ENCODE data around the gene UNC45B. TPM values are rescaled to one million over a fixed set of nuclear protein-coding genes. Genes with fewer than 3 reads are reported as not detected.
A peak's percentile ranks its signal among the peaks of the same experiment; 100 is the strongest.

The UNC45B gene
- total RNA-seq, 3 donors from 2014 or later = 0.05 TPM; not detected in 2

DNA sequence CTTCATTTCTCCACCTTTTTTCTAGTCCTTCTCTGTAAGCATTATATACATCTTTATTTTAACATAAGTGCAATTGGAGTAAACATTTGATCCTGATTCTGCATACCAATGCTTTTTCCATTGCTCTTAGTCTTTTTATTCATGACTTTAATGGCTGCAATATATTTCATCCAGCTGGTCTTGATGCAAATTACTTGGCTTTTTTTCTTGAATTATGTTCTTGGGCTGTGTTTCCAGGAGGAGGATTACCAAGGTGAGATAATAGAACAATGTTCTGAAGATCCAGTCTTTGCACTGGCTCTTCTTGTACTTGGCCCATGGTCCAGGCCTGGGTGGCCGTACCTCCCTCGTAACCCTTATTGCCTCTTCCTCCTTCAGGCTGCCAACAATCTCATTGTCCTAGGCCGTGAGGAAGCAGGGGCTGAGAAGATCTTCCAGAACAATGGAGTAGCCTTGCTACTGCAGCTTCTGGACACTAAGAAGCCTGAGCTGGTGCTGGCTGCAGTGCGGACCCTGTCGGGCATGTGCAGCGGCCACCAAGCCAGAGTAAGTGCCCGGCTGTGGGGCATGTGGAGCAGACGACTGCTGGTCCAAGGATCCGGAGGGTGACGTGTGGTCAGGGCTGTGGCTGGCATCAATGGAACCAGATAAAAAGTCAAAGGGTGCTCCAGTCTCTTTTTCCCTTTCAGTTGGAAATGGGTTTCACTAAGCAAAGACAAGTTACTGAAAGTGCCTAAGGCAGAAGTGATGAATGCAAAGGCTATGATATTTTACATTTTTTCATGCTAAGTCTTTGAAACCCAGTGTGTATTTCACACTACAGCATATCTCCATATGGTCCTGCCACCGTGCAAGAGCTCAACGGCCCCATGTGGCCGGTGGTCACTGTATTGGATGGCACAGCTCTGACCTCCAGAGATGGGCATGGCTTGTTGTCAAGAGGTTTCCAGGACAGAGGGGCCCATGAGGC, 6.9 kb downstream of the UNC45B start:
- DNase-seq = no peak
- Histone ChIP-seq H3K9me3 (no peaks in the 10 kb centered on the region), H3K4me3 (no peak overlapping the region), H3K36me3 (ENCODE audit: low read depth) (no peaks in the 10 kb centered on the region), H3K4me1 (ENCODE audit: low read depth) (no peaks in the 10 kb centered on the region)
- intact Hi-C loops (cut with DNase I, micrococcal nuclease) = no loop called here
- no peak for TF ChIP-seq CTCF (IDR thresholded peaks at IDR 0.05)
- no peak for ATAC-seq

GRCh38 chr17:35155246-35155645, 7.6 kb downstream of the UNC45B start:
- Histone ChIP-seq H3K36me3 (ENCODE audit: low read depth) (no peaks in the 10 kb centered on the region), H3K9me3 (no peaks in the 10 kb centered on the region), H3K4me1 (ENCODE audit: low read depth) (no peaks in the 10 kb centered on the region), H3K4me3 (no peak overlapping the region)
- intact Hi-C loops (cut with DNase I, micrococcal nuclease) = no loop called here
- ATAC-seq (no peak), DNase-seq (no peak)
- no peak for TF ChIP-seq CTCF (IDR thresholded peaks at IDR 0.05)

- DNase-seq (no peak), ATAC-seq (no peak)
- intact Hi-C loops (cut with DNase I, micrococcal nuclease) = no loop called here
Measured at GRCh38 chr17:35159940-35160339, 12.3 kb downstream of the UNC45B start.

DNA sequence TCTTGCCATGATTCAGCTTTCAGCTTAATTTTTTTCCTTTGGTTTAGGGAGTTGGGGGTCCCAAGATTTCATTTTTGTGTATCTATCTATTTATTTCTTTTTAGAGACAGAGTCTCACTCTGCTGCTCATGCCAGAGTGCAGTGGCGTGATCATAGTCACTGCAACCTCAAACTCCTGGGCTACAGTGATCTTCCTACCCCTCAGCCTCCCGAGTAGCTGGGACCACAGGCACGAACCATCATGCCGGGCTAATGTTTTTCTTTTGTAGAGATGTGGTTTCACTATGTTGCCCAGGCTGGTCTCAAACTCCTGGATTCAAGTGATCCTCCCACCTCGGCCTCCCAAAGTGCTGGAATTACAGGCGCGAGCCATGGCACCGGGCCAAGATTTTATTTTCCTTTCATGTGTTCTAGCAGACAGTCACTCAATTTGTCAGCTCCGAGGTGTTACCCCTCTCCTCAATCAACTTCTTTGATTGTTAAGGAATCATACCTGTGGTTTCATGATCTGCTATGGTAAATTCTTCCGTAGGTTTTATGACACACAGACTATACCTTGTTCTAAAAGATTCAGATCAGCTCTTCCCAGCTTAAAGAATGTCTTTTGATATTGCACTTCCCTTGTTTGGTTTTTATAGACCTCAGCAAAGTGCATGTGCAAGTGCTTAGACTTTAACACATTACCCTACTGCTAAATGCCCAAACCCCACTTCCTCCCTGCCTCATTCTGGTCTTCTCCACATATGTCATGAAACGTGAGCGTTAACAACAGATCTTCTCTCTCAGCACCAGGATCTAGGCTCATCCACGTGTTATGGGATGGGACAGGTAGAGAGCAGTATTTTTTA, 13.0 kb downstream of the UNC45B start:
- intact Hi-C loops (cut with DNase I, micrococcal nuclease) = no loop called here
- no peak for TF ChIP-seq CTCF (IDR thresholded peaks at IDR 0.05)
- DNase-seq (no peak), ATAC-seq (peak; percentile 62)
- Histone ChIP-seq H3K9me3 (no peaks in the 10 kb centered on the region), H3K4me3 (no peak overlapping the region), H3K36me3 (ENCODE audit: low read depth) (no peaks in the 10 kb centered on the region), H3K4me1 (ENCODE audit: low read depth) (no peaks in the 10 kb centered on the region)

More at GRCh38 chr17:35159940-35160339, 12.3 kb downstream of the UNC45B start:
- TF ChIP-seq CTCF (IDR thresholded peaks at IDR 0.05) = no peak
- H3K36me3 ChIP-seq (ENCODE audit: low read depth) = no peaks in the 10 kb centered on the region
- no peaks in the 10 kb centered on the region for H3K9me3 ChIP-seq
- no peak overlapping the region for H3K4me3 ChIP-seq
- H3K4me1 ChIP-seq (ENCODE audit: low read depth) = no peaks in the 10 kb centered on the region

GRCh38 chr17:35161281-35161761, 13.7 kb downstream of the UNC45B start:
- Histone ChIP-seq H3K4me3 (no peak overlapping the region), H3K36me3 (ENCODE audit: low read depth) (no peaks in the 10 kb centered on the region), H3K9me3 (no peaks in the 10 kb centered on the region), H3K4me1 (ENCODE audit: low read depth) (no peaks in the 10 kb centered on the region)
- intact Hi-C loops (cut with DNase I, micrococcal nuclease) = no loop called here
- TF ChIP-seq CTCF (IDR thresholded peaks at IDR 0.05) = no peak
- ATAC-seq (peak; percentile 65), DNase-seq (no peak)
